Body of pancreas (tissue), 4 donors: ENCODE measurements around the gene CAPZB.

Source experiments
- CTCF ChIP-seq, 7 experiments: fragments of 450-650 bp in 4 of 7; fragments of 200-600 bp in 3 of 7; sonication (generic) in 3 of 7; IDR thresholded peaks; one replicate each; pipeline ENCODE4 v1.5.1; 2016 to 2019; ENCODE audit warnings: antibody characterized with exemption in 7 of 7
- POLR2A ChIP-seq, 3 donors: fragments of 450-650 bp; IDR thresholded peaks; one replicate each; pipeline ENCODE4 v1.6.1; 2016; ENCODE audit warnings: antibody characterized with exemption in 3 of 3, mild to moderate bottlenecking in 2 of 3

- TF ChIP-seq POLR2A (IDR thresholded peaks at IDR 0.05) (no peak), CTCF (IDR thresholded peaks at IDR 0.05) (no peak)
Measured at GRCh38 chr1:19313961-19314882, 171.1 kb downstream of the CAPZB start.
